Loucy (cell line): Measurements from ENCODE around the gene LAMB4.

Experiments used
- CTCF ChIP-seq: fragments of 200-600 bp; sonication (generic); conservative IDR thresholded peaks from 2 replicates; pipeline ENCODE4 v1.5.1; 2014; ENCODE audit warnings: mild to moderate bottlenecking, antibody characterized with exemption, low read length
- EZH2phosphoT487 ChIP-seq: fragments of 200-600 bp; IDR thresholded peaks from 2 replicates; pipeline ENCODE4 v1.6.1; 2018; ENCODE audit warnings: antibody characterized with exemption, mild to moderate bottlenecking, moderate library complexity, borderline replicate concordance

DNA sequence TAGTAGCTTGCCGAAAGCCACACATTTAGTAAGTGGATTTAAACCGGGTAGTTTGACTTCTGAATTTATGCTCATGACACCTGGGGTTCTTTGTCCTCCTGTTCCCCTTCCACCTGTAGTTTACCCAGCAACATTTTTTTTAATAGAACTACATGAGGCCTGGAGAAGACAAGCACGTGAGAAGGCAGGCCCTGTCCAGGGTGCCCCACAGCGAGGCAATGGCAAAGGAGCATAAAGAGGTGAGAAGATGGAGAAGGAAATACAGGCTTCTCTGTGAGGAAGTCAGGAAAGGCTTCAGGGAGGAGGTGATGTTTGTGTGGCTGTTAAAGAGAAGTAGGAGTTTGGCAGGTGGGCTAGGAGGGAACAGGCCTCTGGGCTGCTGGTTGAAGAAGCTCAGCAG, 76.9 kb downstream of the LAMB4 start:
- TF ChIP-seq CTCF (no peak), EZH2phosphoT487 (no peak)
